ENCODE data around the gene ULBP2.

DNA sequence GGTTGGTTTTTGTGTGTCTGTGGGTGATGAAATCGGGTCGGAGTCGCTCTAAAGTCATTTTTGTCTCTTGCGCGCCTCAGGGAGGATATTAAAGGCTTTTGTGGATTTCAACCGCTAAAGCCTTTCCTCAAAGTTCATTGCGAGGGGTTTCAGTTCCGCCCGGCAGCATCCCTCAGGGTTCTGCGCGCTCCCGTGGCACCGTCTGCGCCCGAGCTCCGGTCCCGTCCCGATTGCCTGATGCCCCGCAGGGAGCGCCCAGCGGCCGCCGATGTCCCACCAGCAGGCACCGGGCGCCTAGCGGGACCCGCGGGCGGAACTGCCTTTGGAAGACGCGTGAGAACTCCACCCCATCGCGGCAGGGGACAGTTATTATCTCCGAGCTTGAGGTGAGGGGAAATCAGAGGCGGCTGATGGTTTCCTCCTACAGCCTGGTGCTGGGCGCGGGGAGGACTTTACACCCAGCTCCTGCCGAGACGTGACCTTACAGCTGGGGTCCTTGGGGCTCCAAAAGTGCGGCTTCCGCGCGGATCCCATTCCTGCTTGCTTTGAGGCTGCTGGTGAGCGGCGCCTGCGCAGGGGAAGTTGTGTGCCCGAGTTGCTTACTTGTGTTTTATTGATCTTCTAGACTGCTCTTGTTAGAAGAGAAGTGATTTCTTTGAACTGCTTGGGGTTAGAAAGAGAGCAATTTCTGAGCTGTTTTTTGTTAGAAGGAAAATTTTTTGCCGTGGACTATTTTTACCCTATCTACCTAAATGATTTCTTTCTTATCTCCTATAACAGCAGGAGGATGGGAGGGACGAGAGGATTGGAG, 49.1 kb downstream of the ULBP2 start:
- no peak for TF ChIP-seq POLR2AphosphoS5 (IDR thresholded peaks at IDR 0.05)
- TF ChIP-seq, protein P1, sequence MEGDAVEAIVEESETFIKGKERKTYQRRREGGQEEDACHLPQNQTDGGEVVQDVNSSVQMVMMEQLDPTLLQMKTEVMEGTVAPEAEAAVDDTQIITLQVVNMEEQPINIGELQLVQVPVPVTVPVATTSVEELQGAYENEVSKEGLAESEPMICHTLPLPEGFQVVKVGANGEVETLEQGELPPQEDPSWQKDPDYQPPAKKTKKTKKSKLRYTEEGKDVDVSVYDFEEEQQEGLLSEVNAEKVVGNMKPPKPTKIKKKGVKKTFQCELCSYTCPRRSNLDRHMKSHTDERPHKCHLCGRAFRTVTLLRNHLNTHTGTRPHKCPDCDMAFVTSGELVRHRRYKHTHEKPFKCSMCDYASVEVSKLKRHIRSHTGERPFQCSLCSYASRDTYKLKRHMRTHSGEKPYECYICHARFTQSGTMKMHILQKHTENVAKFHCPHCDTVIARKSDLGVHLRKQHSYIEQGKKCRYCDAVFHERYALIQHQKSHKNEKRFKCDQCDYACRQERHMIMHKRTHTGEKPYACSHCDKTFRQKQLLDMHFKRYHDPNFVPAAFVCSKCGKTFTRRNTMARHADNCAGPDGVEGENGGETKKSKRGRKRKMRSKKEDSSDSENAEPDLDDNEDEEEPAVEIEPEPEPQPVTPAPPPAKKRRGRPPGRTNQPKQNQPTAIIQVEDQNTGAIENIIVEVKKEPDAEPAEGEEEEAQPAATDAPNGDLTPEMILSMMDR (IDR thresholded peaks at IDR 0.05): no peak
